HEK293T (cell line): ENCODE measurements around the gene ANKFN1.

Experiments
- CTCF ChIA-PET: fragments of 350-600 bp; formaldehyde crosslinking; extraction: SDS; loops from one replicate; lab custom pipeline; 2021; ENCODE audit warnings: antibody characterized with exemption, inconsistent platforms; lab: Yijun Ruan, JAX
- POLR2A ChIA-PET: fragments of 350-600 bp; formaldehyde crosslinking; extraction: SDS; loops from one replicate; lab custom pipeline; 2020; ENCODE audit warnings: antibody characterized with exemption, inconsistent platforms; lab: Yijun Ruan, JAX
- DNase-seq: peaks from one replicate; pipeline ENCODE4 v3.0.0; 2012; ENCODE audit warnings: mixed read lengths; ENCODE audit errors: extremely low spot score
- ARNT ChIP-seq: fragments of 450-650 bp; IDR thresholded peaks from 2 replicates; pipeline ENCODE4 v1.6.1; 2017; ENCODE audit warnings: mild to moderate bottlenecking
- BHLHE40 ChIP-seq: fragments of 450-650 bp; IDR thresholded peaks from 2 replicates; pipeline ENCODE4 v1.6.1; 2016; ENCODE audit warnings: mild to moderate bottlenecking, moderate library complexity, borderline replicate concordance
- CTBP1 ChIP-seq: fragments of 450-650 bp; IDR thresholded peaks from 2 replicates; pipeline ENCODE4 v1.6.1; 2016; ENCODE audit warnings: borderline replicate concordance
- ELF4 ChIP-seq: fragments of 450-650 bp; IDR thresholded peaks from 2 replicates; pipeline ENCODE4 v1.6.1; 2017; ENCODE audit warnings: antibody characterized with exemption
- FOXA1 ChIP-seq: fragments of 450-650 bp; IDR thresholded peaks from 2 replicates; pipeline ENCODE4 v1.6.1; 2016; ENCODE audit warnings: mild to moderate bottlenecking
- FOXK2 ChIP-seq: fragments of 450-650 bp; IDR thresholded peaks from 2 replicates; pipeline ENCODE4 v1.6.1; 2016; ENCODE audit warnings: mild to moderate bottlenecking
- FOXM1 ChIP-seq: fragments of 450-650 bp; IDR thresholded peaks from 2 replicates; pipeline ENCODE4 v1.6.1; 2017; ENCODE audit warnings: mild to moderate bottlenecking, borderline replicate concordance
- HDGF ChIP-seq: fragments of 450-650 bp; IDR thresholded peaks from 2 replicates; pipeline ENCODE4 v1.6.1; 2017; ENCODE audit warnings: antibody characterized with exemption, borderline replicate concordance
- L3MBTL2 ChIP-seq: fragments of 450-650 bp; conservative IDR thresholded peaks from 2 replicates; pipeline ENCODE4 v1.6.1; 2016; ENCODE audit warnings: mild to moderate bottlenecking
- LEF1 ChIP-seq: fragments of 450-650 bp; IDR thresholded peaks from 2 replicates; pipeline ENCODE4 v1.6.1; 2017; ENCODE audit warnings: mild to moderate bottlenecking, borderline replicate concordance
- NFRKB ChIP-seq: fragments of 450-650 bp; IDR thresholded peaks from 2 replicates; pipeline ENCODE4 v1.6.1; 2016; ENCODE audit warnings: mild to moderate bottlenecking, moderate library complexity
- SP1 ChIP-seq: fragments of 450-650 bp; IDR thresholded peaks from 2 replicates; pipeline ENCODE4 v1.6.1; 2017
- SUZ12 ChIP-seq: fragments of 450-650 bp; IDR thresholded peaks from 2 replicates; pipeline ENCODE4 v1.6.1; 2016; ENCODE audit warnings: mild to moderate bottlenecking
- TARDBP ChIP-seq: fragments of 450-650 bp; IDR thresholded peaks from 2 replicates; pipeline ENCODE4 v1.6.1; 2016
- ZNF384 ChIP-seq: fragments of 450-650 bp; IDR thresholded peaks from 2 replicates; pipeline ENCODE4 v1.6.1; 2016
- TF ChIP-seq, protein P1 (sequence below): fragments of 450-650 bp; IDR thresholded peaks from 2 replicates; pipeline ENCODE4 v1.6.1; 2016

The ANKFN1 gene

DNA sequence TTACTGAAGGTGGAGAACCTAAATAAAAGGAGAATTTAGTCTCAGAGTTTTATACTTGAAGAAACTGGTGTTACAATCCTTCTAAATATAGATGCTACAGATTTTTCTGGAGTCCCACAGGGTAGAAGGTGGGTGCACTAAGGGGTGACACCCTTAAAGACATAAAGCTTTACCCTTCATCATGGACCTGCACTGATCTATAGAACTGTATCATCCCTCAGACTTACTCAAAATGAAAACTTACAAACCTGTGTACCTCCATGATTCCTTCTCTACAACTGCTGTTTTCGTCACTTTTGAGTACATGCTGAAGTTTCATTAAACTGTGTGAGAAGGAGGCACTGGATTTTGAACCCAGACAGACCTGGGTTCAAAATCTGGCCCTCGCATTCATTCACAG lies 270.7 kb downstream of the ANKFN1 start:
- no peak for TF ChIP-seq SUZ12
- TF ChIP-seq FOXA1: no peak
- no peak for TF ChIP-seq LEF1
- TF ChIP-seq ZNF384: no peak
- TF ChIP-seq TARDBP: no peak
- TF ChIP-seq SP1: no peak
- TF ChIP-seq, protein P1, sequence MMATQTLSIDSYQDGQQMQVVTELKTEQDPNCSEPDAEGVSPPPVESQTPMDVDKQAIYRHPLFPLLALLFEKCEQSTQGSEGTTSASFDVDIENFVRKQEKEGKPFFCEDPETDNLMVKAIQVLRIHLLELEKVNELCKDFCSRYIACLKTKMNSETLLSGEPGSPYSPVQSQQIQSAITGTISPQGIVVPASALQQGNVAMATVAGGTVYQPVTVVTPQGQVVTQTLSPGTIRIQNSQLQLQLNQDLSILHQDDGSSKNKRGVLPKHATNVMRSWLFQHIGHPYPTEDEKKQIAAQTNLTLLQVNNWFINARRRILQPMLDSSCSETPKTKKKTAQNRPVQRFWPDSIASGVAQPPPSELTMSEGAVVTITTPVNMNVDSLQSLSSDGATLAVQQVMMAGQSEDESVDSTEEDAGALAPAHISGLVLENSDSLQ: no peak
- no peak for TF ChIP-seq FOXK2
- TF ChIP-seq BHLHE40: no peak
- TF ChIP-seq HDGF: no peak
- TF ChIP-seq FOXM1: no peak
- no peak for TF ChIP-seq ARNT
- no peak for TF ChIP-seq NFRKB
- no peak for TF ChIP-seq CTBP1
- TF ChIP-seq L3MBTL2: no peak
- TF ChIP-seq ELF4: no peak
- POLR2A ChIA-PET: no interaction called here
- no peak for DNase-seq
- CTCF ChIA-PET: no interaction called here

DNA sequence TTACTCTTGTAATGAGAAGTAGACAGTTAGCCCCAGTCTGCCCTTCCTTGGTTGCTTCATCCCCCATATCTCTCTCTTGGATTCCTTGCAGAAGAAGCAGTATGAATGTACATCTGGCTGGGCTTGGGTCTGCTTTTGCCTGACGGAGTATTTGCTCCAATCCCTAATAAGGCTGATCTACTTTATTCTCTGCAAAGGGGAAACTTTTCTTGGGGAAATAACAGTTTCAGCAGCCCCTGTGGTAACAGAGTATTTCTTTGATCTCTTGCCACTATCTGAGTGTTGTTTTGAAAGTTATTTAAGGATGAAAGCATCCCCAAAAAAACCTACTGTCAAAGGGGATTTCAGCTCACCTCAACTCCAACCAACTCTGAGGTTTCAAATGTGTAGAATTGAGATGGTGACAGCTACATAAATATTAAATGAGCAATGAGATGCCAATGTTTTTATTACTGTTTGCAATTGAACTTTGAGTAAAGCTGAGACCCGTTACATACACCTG lies 271.3 kb downstream of the ANKFN1 start:
- CTCF ChIA-PET: no interaction called here
- TF ChIP-seq SP1: no peak
- no peak for TF ChIP-seq SUZ12
- no peak for TF ChIP-seq HDGF
- TF ChIP-seq FOXA1: no peak
- TF ChIP-seq LEF1: no peak
- TF ChIP-seq L3MBTL2: no peak
- TF ChIP-seq, protein P1: no peak
- TF ChIP-seq ZNF384: no peak
- TF ChIP-seq ARNT: no peak
- no peak for TF ChIP-seq ELF4
- TF ChIP-seq TARDBP: no peak
- TF ChIP-seq CTBP1: no peak
- no peak for TF ChIP-seq BHLHE40
- TF ChIP-seq NFRKB: no peak
- no peak for TF ChIP-seq FOXM1
- no peak for TF ChIP-seq FOXK2
- POLR2A ChIA-PET: no interaction called here
- no peak for DNase-seq

DNA sequence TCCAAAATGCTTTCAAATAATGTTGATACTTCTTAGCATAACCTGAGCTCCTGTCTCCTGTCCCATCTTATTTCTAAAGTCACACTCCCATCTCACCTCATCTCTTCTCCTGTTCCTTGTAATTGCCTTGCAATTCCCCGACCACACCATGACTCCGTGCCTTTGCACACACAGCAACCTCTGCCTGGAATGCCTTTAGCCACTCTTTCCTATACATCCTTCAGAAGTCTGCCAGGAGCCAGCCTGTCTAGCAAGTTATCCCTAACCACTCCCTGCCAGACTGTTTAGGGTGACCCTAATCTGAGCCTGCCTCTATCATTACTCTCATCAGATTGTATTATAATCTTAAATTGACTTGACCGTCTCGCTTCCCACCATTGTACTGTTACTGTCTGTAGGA lies 272.2 kb downstream of the ANKFN1 start:
- no peak for DNase-seq
- TF ChIP-seq CTBP1 (no peak), ELF4 (no peak), L3MBTL2 (no peak), ZNF384 (no peak), LEF1 (no peak), FOXA1 (no peak), FOXK2 (no peak), HDGF (no peak), SP1 (no peak), SUZ12 (no peak), BHLHE40 (no peak), FOXM1 (no peak), NFRKB (no peak), TARDBP (no peak)
- TF ChIP-seq, protein P1: no peak
- ChIA-PET CTCF (no interaction called here), POLR2A (no interaction called here)

- CTCF ChIA-PET: no interaction called here
- no peak for DNase-seq
- POLR2A ChIA-PET: no interaction called here
- TF ChIP-seq TARDBP: no peak
- TF ChIP-seq BHLHE40: no peak
- TF ChIP-seq SUZ12: no peak
- TF ChIP-seq FOXM1: no peak
- TF ChIP-seq SP1: no peak
- no peak for TF ChIP-seq NFRKB
- TF ChIP-seq FOXA1: no peak
- no peak for TF ChIP-seq HDGF
- TF ChIP-seq L3MBTL2: no peak
- no peak for TF ChIP-seq ARNT
- TF ChIP-seq, protein P1: no peak
- no peak for TF ChIP-seq ELF4
- no peak for TF ChIP-seq CTBP1
Measured at GRCh38 chr17:56426901-56427300, 273.6 kb downstream of the ANKFN1 start.

DNA sequence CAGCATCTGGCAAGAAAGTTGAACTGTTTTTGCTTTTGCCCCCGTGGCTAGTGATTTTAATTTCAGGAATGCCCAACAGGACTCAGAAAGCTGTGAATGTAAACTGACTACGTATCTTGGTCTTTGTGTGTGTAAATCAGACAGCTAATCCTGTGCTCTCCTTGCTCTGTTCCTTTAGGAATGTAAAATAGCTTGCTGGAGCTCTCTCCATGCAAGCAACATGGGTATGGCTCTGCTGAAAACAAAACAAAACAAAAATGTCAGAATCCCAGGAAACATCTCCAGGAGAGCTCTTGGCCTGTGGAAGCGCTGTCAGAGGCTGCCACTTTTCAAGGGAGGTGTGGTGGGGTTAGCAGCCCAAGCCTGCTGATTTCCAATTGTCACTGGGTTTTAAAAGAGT lies 278.5 kb downstream of the ANKFN1 start:
- ChIA-PET CTCF (no interaction called here), POLR2A (no interaction called here)
- no peak for DNase-seq
- TF ChIP-seq, protein P1: no peak
- TF ChIP-seq TARDBP (no peak), CTBP1 (no peak), LEF1 (no peak), SP1 (no peak)

DNA sequence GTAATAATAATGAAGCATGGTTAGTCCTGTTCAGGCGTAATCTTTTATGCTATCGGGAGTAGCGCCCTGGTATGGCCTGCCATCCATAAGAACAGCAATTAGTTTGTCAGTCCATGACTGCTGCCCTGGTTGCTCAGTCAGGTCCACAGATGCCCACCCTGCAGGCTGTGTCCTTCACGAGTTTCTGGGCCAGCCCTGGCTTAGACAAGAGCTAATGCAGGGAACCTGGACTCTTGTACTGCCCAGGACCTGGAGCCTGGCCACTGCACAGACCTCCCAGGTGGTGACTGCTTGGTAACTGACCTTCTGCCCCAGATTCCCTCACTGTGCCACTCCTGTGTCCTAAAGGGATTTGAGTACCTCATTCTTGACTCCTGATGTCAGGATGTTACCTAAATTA lies 279.2 kb downstream of the ANKFN1 start:
- CTCF ChIA-PET: no interaction called here
- TF ChIP-seq CTBP1 (no peak), SP1 (no peak), ARNT (no peak), FOXM1 (no peak), LEF1 (no peak), HDGF (no peak), TARDBP (no peak), BHLHE40 (no peak), FOXK2 (no peak), ELF4 (no peak)
- TF ChIP-seq, protein P1: no peak
- POLR2A ChIA-PET: no interaction called here
- DNase-seq: no peak
